SKM-1 (cell line): ENCODE data around the gene ZNF282.

Source experiments
- DNase-seq: peaks from one replicate; lab custom pipeline; 2025; ENCODE audit not compliant: unreplicated experiment; lab: John Stamatoyannopoulos, UW

The ZNF282 gene

DNA sequence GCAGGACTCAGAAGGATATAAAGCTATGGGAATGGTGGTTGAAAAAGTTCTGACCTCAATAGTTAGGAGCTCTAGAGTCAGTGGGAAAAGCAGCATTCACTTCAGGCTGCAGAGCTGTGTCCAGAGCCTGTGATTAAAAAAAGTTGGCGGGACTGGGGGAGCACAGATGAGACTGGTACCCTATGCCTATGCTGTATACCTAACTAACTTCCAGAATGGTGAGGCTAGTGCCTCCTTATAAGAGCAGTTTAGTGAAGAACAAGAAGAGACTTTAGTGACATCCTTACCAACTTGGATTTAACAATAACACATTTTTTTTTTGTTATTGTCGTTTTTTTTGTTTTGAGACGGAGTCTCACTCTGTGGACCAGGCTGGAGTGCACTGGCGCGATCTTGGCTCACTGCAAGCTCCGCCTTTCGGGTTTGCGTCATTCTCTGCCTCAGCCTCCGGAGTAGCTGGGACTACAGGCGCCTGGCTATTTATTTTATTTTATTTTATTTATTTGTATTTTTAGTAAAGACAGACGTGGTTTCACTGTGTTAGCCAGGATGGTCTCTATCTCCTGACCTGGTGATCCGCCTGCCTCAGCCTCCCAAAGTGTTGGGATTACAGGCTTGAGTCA is 6.6 kb upstream of the ZNF282 start:
- DNase-seq, result no peak

DNA sequence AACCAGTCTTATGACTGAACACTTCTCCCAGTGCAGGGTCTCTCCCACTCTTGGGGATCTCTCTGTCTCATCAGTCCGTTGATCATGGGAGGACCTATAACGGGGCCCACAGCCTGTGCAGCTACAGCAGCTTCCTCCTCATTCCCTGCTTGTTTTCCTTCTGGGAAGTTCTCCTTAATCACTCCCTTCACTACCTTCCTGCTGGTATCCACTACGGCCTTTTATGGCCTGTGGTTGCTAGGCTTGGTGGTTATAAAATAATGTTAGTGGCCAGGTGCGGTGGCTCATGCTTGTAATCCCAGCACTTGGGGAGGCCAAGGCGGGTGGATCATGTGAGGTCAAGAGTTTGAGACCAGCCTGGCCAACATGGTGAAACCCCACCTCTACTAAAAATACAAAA is 3.5 kb upstream of the ZNF282 start:
- DNase-seq, result no peak

DNA sequence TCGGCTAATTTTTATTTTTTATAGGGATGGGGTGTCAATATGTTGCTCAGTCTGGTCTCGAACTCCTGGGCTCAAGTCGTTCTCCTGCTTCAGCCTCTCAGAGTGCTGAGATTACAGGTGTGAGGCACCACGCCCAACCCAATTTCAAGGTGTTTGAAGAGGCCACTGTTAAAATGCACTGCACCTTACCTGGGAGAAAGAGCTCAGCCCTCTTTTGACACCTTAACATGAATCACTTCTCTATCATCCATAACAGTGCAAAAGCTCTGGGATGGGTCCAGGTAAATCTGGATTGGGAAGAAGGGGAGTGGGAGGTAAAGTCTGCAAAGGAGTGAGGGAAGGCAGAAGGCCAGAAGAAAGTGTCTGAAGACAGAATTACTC is 557 bp upstream of the ZNF282 start:
- DNase-seq, result no peak

DNA sequence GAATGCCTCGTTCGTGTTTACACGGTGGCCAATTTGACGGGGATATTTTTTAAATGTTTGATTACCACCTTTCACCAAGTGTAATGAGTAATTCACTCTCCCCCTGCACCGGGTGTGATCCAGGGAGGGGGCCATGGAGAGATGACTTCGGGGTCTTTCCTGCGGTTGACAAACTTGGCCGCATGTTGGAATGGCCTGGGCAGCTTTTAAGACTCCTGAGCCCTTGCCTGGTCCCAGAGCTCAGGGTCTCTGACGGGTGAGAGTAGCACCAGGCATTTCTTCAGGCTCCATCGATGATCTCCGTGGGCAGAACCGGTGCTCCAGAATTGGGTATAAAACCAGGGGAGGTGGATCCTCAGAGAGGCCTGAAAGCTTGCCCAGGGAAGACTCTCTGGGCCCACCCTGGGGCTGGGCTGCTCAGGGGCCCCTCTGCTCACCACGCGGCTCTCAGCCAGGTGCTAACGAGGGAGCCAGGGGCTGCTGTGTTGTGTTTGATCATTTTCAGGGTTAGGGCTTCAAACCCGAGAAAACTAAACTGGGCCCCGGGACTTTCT is 882 bp downstream of the ZNF282 start:
- no peak for DNase-seq

DNA sequence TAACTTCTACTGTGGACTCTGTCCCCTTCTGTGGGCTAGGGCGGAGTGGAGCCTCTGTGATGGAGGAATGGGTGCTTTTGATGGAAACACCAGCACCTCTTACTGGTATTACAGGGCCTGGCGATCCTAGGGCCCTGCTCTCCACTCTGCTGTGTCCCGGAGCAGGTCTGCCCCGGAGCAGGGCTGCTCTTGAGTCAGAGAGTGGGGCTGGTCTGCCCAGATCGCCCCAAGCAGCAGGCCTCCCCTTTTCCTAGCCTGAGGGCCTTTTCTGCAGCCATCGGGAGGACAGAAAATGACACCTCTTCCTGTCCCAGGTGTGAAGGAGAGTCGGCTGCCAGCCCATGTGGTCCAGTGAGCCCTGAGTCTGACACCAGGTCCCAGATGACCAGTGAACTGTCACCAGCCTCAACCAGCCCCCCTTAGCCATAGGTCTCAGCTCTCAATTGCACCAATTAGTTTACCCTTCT is 1.4 kb downstream of the ZNF282 start:
- no peak for DNase-seq

DNA sequence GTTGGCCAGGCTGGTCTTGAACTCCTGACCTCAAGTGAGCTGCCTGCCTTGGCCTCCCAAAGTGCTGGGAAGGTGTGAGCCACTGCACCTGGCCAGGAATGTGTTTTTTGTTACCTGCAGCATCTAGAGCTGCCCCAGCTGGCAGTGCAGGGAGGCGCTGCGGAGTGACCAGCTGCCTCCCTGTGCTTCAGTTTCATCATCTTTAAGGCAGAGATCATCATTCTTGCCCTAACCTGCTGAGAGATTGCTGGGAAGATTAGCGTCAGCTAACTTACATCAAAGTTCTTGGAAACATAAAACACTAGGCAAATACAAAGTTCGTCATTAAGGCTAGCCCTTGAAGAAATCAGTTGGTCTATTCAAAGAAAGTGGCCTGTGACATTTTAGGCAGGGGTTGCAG is 2.3 kb downstream of the ZNF282 start:
- no peak for DNase-seq

DNA sequence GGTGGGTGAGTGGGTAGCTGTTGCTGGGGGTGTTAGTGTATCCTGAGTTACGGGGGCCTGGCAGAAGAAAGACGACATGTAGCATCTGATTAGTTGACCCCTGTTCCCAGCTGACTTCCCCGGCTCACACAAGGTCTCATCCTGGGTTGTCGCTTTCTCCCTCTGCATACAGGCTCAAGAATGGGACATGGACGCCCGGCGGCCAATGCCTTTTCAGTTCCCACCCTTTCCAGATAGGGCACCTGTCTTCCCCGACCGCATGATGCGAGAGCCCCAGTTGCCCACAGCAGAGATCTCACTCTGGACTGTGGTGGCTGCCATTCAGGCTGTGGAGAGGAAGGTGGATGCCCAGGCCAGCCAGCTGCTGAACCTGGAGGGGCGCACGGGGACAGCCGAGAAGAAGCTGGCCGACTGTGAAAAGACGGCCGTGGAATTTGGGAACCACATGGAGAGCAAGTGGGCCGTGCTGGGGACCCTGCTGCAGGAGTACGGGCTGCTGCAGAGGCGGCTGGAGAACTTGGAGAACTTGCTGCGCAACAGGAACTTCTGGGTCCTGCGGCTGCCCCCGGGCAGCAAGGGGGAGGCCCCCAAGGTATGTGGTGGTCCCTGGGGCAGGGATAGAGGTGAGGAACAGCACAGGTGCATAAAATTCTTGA is 2.9 kb downstream of the ZNF282 start:
- DNase-seq, result no peak

DNA sequence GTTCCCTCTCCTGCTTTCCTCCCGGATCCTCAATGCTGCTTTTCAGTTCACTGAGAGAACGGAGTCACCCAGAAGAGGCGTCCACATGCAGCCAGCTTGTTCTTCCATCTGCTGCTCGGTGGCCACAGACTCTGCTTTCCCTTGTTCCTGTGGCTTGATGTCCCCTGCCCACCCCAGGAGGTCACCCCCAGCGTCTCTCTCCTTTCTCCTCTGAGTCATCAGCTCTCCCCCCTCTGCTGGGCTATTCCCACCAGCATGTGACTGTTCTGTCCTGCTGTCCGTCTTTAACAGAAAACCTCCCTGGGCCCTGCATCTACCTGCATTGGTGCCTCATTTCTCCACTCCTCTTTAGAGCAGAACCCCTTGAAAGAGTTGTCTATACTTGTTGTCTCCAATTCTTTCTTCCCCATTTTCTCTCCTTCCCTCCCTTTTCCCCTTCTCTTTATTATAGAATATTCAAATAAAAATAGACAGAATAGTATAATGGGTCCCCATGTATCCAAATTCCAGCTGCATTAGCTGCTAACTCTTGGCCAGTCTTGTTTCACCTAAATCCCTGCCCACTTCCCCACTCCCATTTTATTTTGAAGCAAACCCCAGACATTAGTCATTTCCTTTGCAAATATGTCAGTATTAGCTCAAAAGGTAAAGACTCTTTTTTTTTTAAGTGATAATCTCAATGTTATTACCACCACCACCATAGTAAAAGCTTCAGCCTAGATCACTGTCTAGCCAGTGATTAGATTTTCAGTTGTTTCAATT is 4.1 kb downstream of the ZNF282 start:
- DNase-seq, result no peak

DNA sequence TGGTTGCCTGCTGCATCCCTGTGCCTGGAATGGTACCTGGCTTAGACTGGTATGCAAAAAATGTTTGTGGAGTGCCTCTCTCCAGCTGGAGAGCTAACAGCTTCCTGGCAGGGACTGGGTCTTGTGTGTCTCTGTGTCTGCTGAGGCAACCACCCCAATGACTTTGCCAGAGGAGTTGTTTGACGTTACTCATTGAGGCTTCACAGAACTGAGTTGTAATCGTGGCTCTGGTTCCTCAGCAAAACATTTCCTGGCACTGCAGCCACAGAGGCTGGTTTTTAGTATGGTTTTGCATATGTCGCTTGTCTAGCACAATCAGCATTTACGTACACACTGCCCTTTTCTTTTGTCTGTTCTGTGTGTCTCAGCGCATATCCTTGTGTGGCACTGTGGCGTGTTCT is 7.5 kb downstream of the ZNF282 start:
- DNase-seq, result no peak

DNA sequence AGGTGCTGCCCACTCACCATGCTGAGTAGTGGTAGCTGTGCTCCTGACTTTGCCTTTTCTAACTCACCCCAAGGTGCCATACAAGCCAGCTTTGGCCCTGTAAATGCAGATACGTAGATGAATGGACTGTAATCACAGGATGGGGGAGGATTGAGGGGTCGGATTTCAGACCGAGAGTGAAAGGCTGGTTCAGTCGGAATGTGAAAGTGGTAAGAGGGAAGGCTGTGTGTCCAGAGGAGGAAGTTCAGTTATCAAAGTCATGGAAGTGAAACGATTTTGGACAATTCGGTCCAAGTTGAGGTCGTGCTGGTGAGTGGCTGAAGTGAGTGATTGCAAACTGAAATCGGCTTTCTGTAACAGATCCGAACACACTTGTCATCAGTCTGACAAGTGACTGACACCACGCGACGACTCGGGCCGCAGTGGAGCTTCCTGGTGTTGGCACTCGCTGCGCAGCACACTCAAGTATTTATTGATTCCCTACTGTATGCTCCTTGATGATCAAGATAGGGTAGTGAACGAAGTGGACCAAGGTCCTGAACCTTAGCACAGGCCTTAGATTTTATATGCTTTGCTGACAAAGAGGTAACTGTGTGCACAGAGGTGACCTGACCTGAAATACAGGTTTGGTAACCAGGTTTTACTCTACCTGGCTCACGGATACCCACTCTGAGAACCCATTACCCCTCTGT is 10.5 kb downstream of the ZNF282 start:
- DNase-seq, result no peak

DNA sequence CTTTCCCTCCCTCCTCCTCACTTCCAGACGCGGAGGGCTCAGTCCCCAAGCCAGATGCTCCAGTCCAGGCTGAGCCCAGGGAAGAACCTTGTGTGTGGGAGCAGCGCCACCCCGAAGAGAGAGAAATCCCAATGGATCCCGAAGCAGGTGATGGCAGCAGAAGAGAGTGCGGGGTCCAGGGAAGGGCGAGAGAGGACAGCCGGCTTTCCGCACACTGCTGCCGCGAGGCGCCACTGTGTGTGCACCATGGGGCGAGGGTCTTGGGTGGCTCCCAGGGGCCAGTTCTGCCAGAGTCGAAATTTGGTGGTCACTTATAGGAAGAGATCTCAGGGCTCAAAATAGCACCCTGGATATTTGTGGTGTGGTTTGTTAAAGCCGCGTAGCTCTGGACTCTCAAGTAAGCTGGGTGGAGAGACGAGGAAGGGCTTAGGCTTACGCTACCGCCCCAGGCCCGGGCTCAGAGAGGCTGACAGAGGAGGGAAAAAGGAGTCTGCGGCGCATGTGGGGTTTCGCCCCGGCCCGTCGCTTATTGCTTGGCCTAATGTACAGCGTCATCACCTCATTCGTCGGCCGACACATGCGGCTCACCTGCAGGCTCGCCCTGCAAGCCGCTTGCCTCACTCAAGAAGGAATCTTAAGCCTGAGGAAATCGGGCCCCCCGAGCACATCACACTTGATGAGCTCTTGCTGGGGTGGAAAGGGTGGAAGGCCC is 12.1 kb downstream of the ZNF282 start:
- DNase-seq, result no peak

DNA sequence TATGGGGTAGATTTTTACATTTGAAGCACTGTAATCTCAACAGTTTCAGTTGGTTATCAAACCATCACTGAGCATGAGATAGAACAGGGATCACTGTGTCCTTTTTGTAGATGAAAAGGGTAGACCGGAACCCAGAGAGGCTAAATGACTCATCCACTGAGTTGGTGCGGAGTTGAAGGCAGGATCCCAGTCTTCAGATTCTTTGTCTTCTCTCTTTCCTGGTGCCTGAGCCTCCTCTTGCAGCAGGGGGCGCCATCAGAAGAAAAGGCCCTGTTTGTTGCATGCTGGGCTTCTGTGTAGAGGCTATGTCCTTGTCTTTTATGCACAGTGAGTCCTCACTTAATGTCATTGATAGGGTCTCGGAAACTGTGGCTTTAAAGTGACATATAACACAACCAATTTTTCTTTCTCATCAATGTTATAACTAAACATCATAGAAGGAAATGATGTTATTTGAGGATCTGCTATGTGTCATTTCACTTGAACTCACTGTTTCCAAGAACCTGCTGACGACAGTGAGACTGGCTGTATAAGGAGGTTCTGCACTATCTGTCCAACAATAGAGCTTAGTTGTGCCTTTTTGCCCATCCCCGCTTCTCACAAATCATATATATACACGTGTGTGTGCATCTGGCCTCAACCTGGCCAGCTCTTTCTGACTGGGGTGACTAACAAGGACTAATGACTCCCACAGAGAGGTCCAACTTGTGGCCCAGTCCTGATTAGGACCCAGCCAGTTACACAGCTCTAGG is 14.3 kb downstream of the ZNF282 start:
- no peak for DNase-seq

DNA sequence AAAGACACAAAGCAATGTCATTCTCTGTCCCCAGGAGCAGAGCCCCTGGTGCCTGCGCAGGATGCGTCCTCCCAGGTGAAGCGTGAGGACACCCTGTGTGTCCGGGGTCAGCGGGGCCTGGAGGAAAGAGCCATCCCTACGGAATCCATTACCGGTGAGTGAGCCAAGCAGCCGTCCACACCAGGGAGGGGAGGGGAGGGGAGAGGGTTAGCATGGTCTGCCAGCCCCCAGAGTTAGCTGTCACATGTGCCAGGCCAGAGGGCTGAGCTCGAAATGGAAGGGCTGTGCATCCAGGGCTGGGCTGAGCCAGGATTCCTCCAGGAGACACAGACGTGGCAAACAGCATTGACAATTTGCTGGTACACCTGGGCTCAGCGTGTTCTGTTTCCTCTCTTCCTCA is 15.2 kb downstream of the ZNF282 start:
- DNase-seq, result no peak

DNA sequence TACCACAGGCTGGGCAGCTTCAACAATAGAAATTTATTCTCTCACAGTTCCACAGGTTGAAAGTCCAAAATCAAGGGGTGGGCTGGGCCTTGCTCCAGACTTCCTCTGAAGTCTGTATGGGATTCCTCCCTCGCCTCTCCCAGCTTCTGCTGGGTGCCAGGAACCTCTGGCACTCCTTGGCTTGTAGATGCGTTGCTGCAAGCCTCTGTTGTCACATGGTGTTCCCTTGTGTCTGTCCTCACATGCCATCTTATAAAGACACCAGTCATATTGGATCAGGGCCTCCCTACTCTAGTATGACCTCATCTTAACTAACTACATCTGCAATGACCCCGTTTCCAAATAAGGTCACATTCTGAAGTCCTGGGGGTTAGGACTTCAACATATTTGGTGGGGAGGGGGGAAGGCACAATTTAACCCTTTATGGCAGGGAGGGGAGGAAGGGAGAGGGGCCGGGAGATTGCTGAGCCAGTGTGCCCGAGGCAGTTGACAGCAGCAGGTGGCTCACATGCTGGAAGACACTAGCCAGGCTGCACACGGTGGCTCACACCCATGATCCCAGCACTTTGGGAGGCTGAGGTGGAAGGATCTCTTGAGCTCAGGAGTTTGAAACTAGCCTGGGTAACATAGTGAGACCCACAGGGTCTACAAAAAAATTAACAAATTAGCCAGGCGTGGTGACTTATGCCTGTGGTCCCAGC is 18.8 kb downstream of the ZNF282 start:
- no peak for DNase-seq

DNA sequence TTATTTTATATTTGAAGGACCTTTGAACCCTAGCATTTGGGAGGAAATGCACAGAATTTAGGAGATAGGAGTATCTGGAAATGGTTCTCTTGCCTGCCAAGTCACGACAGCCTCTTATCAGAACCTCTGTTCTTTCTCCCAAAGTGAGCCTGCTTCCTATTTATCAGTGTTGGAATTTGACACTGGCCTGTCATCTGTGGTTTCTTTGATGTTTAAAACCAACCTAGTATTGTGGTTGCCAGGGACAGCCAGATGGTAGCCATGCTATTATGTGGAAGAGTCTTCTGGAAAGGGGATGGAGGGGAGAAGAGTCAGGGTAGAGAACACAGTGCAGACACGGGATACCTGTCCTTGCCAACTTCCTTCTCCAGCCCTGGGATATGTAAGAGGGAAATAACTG is 21.1 kb downstream of the ZNF282 start:
- DNase-seq, result no peak

DNA sequence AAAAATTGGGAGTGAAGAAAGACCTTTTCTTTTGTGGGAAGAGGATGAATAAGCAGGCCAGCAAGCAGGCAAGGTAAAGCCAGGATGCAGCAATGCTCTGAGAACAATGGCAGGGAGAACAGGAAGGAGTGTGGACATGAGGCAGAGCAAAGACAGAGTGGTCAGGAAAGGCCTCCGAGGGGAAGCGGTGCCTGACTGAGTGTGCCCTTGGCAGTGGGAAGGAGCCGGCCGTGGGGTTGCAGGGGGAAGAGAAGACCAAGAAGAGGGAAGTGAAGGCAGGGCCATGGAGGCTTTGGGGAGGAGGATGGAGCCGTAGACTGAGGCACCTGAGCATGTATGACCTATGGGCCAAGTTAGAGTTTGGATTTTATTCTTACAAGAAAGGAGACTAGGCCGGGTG is 22.2 kb downstream of the ZNF282 start:
- no peak for DNase-seq

DNA sequence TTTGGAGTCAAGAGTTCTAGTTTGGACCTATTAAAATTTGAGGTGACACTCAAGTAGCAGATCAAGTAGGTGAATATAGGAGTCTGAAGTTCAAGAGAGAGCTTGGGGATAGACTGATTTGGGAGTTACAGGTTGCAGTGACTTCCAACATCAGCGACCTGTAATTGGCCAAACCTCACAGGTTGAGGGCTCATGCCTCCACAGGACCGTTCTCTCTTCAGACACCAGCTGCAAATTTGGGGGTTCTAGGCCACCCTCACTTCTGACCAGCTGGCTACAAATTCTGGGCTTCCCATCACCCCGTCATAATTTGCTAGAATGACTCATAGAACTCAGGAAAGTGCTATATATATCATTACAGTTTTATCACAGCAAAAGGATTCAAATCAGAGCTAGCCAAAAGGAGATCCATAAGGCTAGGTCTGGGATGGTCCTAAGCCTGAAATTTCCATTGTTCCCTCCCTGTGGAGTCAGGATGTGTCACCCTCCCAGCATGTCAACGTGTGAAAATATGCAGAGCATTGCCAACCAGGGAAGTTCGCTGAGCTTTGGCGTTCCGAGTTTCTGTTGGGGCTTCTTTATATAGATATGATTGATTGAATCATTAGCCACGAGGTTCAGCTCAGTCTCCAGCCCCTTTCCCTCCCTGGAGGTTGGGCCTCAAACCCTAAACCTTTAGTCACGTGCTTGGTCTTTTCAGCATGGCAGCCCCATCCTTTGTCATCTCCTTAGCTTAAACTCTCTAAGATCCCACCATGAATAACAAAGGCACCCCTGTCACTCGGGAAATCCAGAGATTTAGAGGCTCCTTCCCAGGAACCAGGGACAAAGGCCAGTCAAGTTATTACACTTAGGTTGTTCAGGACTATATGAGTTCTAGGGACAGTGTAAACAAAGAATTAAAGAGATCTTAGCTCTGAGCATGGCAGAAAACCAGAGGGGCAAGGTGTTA is 23.4 kb downstream of the ZNF282 start:
- DNase-seq, result no peak

DNA sequence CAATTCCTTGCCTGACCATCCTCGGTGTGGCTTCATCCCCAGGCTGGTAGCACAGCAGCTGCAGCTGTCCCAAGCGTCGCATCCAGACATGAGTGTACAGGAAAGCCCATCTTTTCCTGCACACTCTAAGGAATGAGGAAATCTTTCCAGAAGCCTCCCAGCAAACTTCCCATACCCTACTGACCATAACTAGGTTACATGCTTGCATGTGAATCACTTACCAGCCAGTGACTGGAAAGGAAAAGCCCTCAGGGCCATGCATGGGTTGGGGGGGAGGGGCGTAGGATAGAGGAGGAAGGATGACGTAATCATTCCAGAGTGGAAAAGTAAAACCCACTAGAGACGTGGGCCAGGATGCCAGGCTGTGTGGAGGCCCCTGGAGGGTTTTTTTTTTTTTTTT is 25.2 kb downstream of the ZNF282 start:
- DNase-seq, result no peak
